ENCODE results near the gene N4BP3. TPM values are rescaled to one million over a fixed set of nuclear protein-coding genes. Genes with fewer than 3 reads are reported as not detected.
A peak's percentile ranks its signal among the peaks of the same experiment; 100 is the strongest.
"Not testable (repeated sequence)": the region's sequence is repeated elsewhere in the genome, so short reads cannot be mapped to it uniquely, and the experiment has no call there.

N4BP3 gene
- total RNA-seq, 1 experiment from 2014 or later = 0.12 TPM

GRCh38 chr5:178121391-178122276 is 8.3 kb downstream of the N4BP3 start:
- DNase-seq (ENCODE audit: low read depth) = no peak

- DNase-seq (ENCODE audit: low read depth) = no peak
Observed at GRCh38 chr5:178122346-178122745, 9.0 kb downstream of the N4BP3 start.

- no peak for DNase-seq (ENCODE audit: low read depth)
Observed at GRCh38 chr5:178123094-178123965, 10.0 kb downstream of the N4BP3 start.

- DNase-seq (ENCODE audit: low read depth) = no peak
Observed at GRCh38 chr5:178123966-178124925, 10.9 kb downstream of the N4BP3 start.

- DNase-seq (ENCODE audit: low read depth) = no peak
Observed at GRCh38 chr5:178125253-178125906, 12.0 kb downstream of the N4BP3 start.

- no peak for DNase-seq (ENCODE audit: low read depth)
Observed at GRCh38 chr5:178126556-178126955, 13.2 kb downstream of the N4BP3 start.

GRCh38 chr5:178127300-178128009 is 14.1 kb downstream of the N4BP3 start:
- DNase-seq (ENCODE audit: low read depth) = not testable (repeated sequence)

GRCh38 chr5:178129296-178129695 is 16.0 kb downstream of the N4BP3 start:
- DNase-seq (ENCODE audit: low read depth) = no peak

- DNase-seq (ENCODE audit: low read depth) = not testable (repeated sequence)
Observed at GRCh38 chr5:178130234-178130575, 16.9 kb downstream of the N4BP3 start.

- DNase-seq (ENCODE audit: low read depth) = peak; percentile 76
Observed at GRCh38 chr5:178130576-178131445, 17.5 kb downstream of the N4BP3 start, which contains the start of gene RMND5B. Gene RMND5B, plus strand, starts transcription at chr5:178131014. Its CDS starts 7,106 bp downstream, at chr5:178138120.

- no peak for DNase-seq (ENCODE audit: low read depth)
Observed at GRCh38 chr5:178131446-178131996, 18.2 kb downstream of the N4BP3 start.

- DNase-seq (ENCODE audit: low read depth) = no peak
Observed at GRCh38 chr5:178136990-178137389, 23.7 kb downstream of the N4BP3 start.

- no peak for DNase-seq (ENCODE audit: low read depth)
Observed at GRCh38 chr5:178137991-178138390, 24.7 kb downstream of the N4BP3 start.

GRCh38 chr5:178141550-178141949 is 28.2 kb downstream of the N4BP3 start:
- DNase-seq (ENCODE audit: low read depth) = no peak

GRCh38 chr5:178142642-178143041 is 29.3 kb downstream of the N4BP3 start:
- DNase-seq (ENCODE audit: low read depth) = no peak

GRCh38 chr5:178143246-178143645 is 29.9 kb downstream of the N4BP3 start:
- DNase-seq (ENCODE audit: low read depth) = no peak

- DNase-seq (ENCODE audit: low read depth) = no peak
Observed at GRCh38 chr5:178143901-178144300, 30.6 kb downstream of the N4BP3 start.

- DNase-seq (ENCODE audit: low read depth) = peak; percentile 48
Observed at GRCh38 chr5:178145965-178146820, 32.9 kb downstream of the N4BP3 start.

Measured in RPMI7951 (cell line).